HepG2 (cell line): Measurements from ENCODE around the gene CEBPA. TPM values are rescaled to one million over a fixed set of nuclear protein-coding genes. Genes with fewer than 3 reads are reported as not detected.

ENCODE experiments used
- CAMTA2 ChIP-seq: sonication (generic); formaldehyde crosslinking; IDR thresholded peaks from 2 replicates; pipeline ENCODE4 v1.4.0; 2020; ENCODE audit warnings: mild to moderate bottlenecking, missing genetic modification reagents, borderline replicate concordance
- FOSL1 ChIP-seq: sonication (generic); formaldehyde crosslinking; IDR thresholded peaks from 2 replicates; pipeline ENCODE4 v1.9.0; 2021; ENCODE audit warnings: missing genetic modification reagents, borderline replicate concordance
- HNRNPK ChIP-seq: fragments of 200-400 bp; formaldehyde crosslinking; IDR thresholded peaks from 2 replicates; pipeline ENCODE4 v1.6.1; 2018; ENCODE audit warnings: low read length, low read depth, moderate library complexity, mild to moderate bottlenecking; ENCODE audit not compliant: poor library complexity, severe bottlenecking
- HNRNPL ChIP-seq: fragments of 200-400 bp; formaldehyde crosslinking; IDR thresholded peaks from 2 replicates; pipeline ENCODE4 v1.6.1; 2017; ENCODE audit warnings: mild to moderate bottlenecking, low read depth, low read length
- HNRNPLL ChIP-seq: fragments of 200-400 bp; formaldehyde crosslinking; IDR thresholded peaks from 2 replicates; pipeline ENCODE4 v1.6.1; 2017; ENCODE audit warnings: mild to moderate bottlenecking, low read depth, low read length; ENCODE audit not compliant: poor library complexity, severe bottlenecking
- IKZF4 ChIP-seq: sonication (generic); formaldehyde crosslinking; IDR thresholded peaks from 2 replicates; pipeline ENCODE4 v1.5.1; 2020; ENCODE audit warnings: borderline replicate concordance, mild to moderate bottlenecking, low read depth, missing genetic modification reagents; ENCODE audit errors: not compliant biosample characterization
- KMT2B ChIP-seq: IDR thresholded peaks from 2 replicates; pipeline ENCODE4 v1.6.1; 2016; ENCODE audit warnings: missing genetic modification reagents, missing compliant biosample characterization
- MTA1 ChIP-seq: sonication (generic); formaldehyde crosslinking; IDR thresholded peaks from 2 replicates; pipeline ENCODE4 v1.4.0; 2020; ENCODE audit warnings: missing genetic modification reagents, mild to moderate bottlenecking, borderline replicate concordance
- NCOA5 ChIP-seq: sonication (generic); formaldehyde crosslinking; IDR thresholded peaks from 2 replicates; pipeline ENCODE4 v1.4.0; 2020; ENCODE audit warnings: missing genetic modification reagents
- NONO ChIP-seq, 2 experiments: fragments of 450-650 bp in 1 of 2; sonication (generic) in 1 of 2; formaldehyde crosslinking in 1 of 2; IDR thresholded peaks in 1 of 2; conservative IDR thresholded peaks in 1 of 2; 2 replicates each; pipeline versions ENCODE4 v1.6.1 to v1.8.0; 2017 to 2022; ENCODE audit warnings: mild to moderate bottlenecking in 1 of 2, missing genetic modification reagents in 1 of 2, moderate library complexity in 1 of 2
- PITX1 ChIP-seq: sonication (generic); formaldehyde crosslinking; IDR thresholded peaks from 2 replicates; pipeline ENCODE4 v1.5.1; 2020; ENCODE audit warnings: mild to moderate bottlenecking, missing genetic modification reagents
- SALL2 ChIP-seq: sonication (generic); formaldehyde crosslinking; IDR thresholded peaks from 2 replicates; pipeline ENCODE4 v1.8.1; 2023; ENCODE audit warnings: mild to moderate bottlenecking, missing genetic modification reagents, inconsistent platforms
- SPEN ChIP-seq: sonication (generic); formaldehyde crosslinking; IDR thresholded peaks from 2 replicates; pipeline ENCODE4 v1.5.1; 2020; ENCODE audit warnings: low read depth, mild to moderate bottlenecking, missing genetic modification reagents
- TAF1 ChIP-seq: sonication (generic); formaldehyde crosslinking; IDR thresholded peaks from 2 replicates; pipeline ENCODE4 v1.4.0; 2020; ENCODE audit warnings: missing genetic modification reagents
- ZFX ChIP-seq: sonication (generic); formaldehyde crosslinking; IDR thresholded peaks from 2 replicates; pipeline ENCODE4 v1.4.0; 2020; ENCODE audit warnings: mild to moderate bottlenecking, low read depth, missing genetic modification reagents, moderate library complexity
- ZNF17 ChIP-seq: sonication (generic); formaldehyde crosslinking; IDR thresholded peaks from 2 replicates; pipeline ENCODE4 v1.5.0; 2020; ENCODE audit warnings: mild to moderate bottlenecking, missing genetic modification reagents
- ZNF20 ChIP-seq: sonication (generic); formaldehyde crosslinking; IDR thresholded peaks from 2 replicates; pipeline ENCODE4 v1.4.0; 2020; ENCODE audit warnings: mild to moderate bottlenecking, moderate library complexity, missing genetic modification reagents
- ZNF674 ChIP-seq: sonication (generic); formaldehyde crosslinking; IDR thresholded peaks from 2 replicates; pipeline ENCODE4 v1.5.0; 2020; ENCODE audit warnings: low read depth, mild to moderate bottlenecking, missing genetic modification reagents
- ZNF83 ChIP-seq: sonication (generic); formaldehyde crosslinking; IDR thresholded peaks from 2 replicates; pipeline ENCODE4 v1.4.0; 2020; ENCODE audit warnings: missing genetic modification reagents, mild to moderate bottlenecking, borderline replicate concordance
- polyA plus RNA-seq, 8 experiments: library from polyadenylated mRNA; depleted of rRNA in 3 of 8; stranded (reverse) in 7 of 8; unstranded in 1 of 8; fragments of >200 nt; fragmentation: Illumina TruSeq in 4 of 8; extraction: Trizol in 4 of 8; gene quantifications; 2 replicates each; pipeline versions ENCODE4 v1.2.1 to v1.2.3, GENCODE V29; 2011 to 2016; ENCODE audit warnings: low read depth in 4 of 8, missing spikeins in 1 of 8, mixed read lengths in 1 of 8; ENCODE audit not compliant: insufficient read depth in 1 of 8
- total RNA-seq, 5 experiments: library from RNA; depleted of rRNA; stranded (reverse); fragments of >200 nt; fragmentation: Illumina TruSeq; extraction: Trizol; gene quantifications; 2 replicates each; pipeline ENCODE4 v1.2.3, GENCODE V29; 2016; ENCODE audit warnings: low read depth in 1 of 5
- TF ChIP-seq, protein P1 (sequence below): sonication (generic); formaldehyde crosslinking; IDR thresholded peaks from 2 replicates; pipeline ENCODE4 v1.4.0; 2020; ENCODE audit warnings: missing genetic modification reagents
- TF ChIP-seq, protein P2 (sequence below): sonication (generic); formaldehyde crosslinking; IDR thresholded peaks from 2 replicates; pipeline ENCODE4 v1.8.0; 2023; ENCODE audit warnings: mild to moderate bottlenecking, missing genetic modification reagents
- TF ChIP-seq, protein P3 (sequence below): sonication (generic); formaldehyde crosslinking; IDR thresholded peaks from 2 replicates; pipeline ENCODE4 v1.5.1; 2020; ENCODE audit warnings: missing genetic modification reagents, mild to moderate bottlenecking, borderline replicate concordance
- TF ChIP-seq, protein P4 (sequence below): fragments of 450-650 bp; IDR thresholded peaks from 2 replicates; pipeline ENCODE4 v1.6.1; 2017; ENCODE audit warnings: mild to moderate bottlenecking

CEBPA gene
- total and polyA plus RNA-seq, 2 of the 13 experiments (the other 11 are each of a cell fraction or from before 2014, with no cell fraction given), result 24.8 to 103 TPM

DNA sequence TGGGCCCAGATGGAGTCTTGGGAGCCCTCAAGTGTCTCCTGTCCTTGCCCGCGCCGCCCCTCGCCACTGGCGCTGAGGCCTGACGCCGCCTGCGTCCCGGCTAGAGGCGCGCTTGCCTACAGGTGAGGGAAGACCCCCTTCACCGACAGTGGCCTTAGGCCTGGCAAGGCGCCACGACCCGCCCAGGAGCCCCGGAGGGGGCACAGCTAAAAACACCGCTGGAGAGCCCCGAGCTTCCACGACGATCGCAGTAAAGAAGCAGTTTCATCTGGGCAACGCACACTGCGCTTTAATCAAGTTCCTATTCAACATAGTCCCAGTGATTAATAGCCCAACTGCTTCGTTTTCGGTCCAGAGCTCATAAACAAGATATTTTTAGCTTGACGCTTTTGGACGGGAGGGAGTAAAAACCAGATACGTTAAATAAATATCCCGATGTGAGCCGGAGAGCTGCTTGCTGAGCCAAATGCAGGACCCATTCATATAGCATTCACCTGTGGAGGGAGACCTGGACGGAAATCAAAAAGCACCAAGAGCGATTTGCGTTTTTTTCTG lies 1.5 kb upstream of the CEBPA start (continued):
- TF ChIP-seq HNRNPL (no peak), HNRNPK (no peak), ZNF674 (0 out of 2 replicates have a peak, but pooled peaks have one; percentile 8), ZNF17 (CRISPR knock-in tag) (no peak), IKZF4 (no peak), MTA1 (CRISPR knock-in tag) (no peak), SALL2 (no peak), FOSL1 (no peak), SPEN (no peak), TAF1 (CRISPR knock-in tag) (0 out of 2 replicates have a peak, but pooled peaks have one; percentile 24), NCOA5 (no peak), ZNF20 (CRISPR knock-in tag) (no peak), KMT2B (CRISPR knock-in tag) (no peak), CAMTA2 (CRISPR knock-in tag) (no peak), ZFX (CRISPR knock-in tag) (0 out of 2 replicates have a peak, but pooled peaks have one; percentile 36), PITX1 (CRISPR knock-in tag) (no peak), HNRNPLL (peak; percentile 19), NONO (IDR thresholded peaks at IDR 0.05) (no peak), NONO (CRISPR knock-in tag; conservative IDR thresholded peaks at IDR 0.05) (no peak), ZNF83 (no peak)
- TF ChIP-seq, protein P1, sequence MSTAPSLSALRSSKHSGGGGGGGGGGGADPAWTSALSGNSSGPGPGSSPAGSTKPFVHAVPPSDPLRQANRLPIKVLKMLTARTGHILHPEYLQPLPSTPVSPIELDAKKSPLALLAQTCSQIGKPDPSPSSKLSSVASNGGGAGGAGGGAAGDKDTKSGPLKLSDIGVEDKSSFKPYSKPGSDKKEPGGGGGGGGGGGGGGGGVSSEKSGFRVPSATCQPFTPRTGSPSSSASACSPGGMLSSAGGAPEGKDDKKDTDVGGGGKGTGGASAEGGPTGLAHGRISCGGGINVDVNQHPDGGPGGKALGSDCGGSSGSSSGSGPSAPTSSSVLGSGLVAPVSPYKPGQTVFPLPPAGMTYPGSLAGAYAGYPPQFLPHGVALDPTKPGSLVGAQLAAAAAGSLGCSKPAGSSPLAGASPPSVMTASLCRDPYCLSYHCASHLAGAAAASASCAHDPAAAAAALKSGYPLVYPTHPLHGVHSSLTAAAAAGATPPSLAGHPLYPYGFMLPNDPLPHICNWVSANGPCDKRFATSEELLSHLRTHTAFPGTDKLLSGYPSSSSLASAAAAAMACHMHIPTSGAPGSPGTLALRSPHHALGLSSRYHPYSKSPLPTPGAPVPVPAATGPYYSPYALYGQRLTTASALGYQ (CRISPR knock-in tag), result no peak
- TF ChIP-seq, protein P2, sequence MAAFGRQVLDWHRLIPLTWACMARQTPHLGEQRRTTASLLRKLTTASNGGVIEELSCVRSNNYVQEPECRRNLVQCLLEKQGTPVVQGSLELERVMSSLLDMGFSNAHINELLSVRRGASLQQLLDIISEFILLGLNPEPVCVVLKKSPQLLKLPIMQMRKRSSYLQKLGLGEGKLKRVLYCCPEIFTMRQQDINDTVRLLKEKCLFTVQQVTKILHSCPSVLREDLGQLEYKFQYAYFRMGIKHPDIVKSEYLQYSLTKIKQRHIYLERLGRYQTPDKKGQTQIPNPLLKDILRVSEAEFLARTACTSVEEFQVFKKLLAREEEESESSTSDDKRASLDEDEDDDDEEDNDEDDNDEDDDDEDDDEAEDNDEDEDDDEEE (CRISPR knock-in tag), result no peak
- TF ChIP-seq, protein P3, sequence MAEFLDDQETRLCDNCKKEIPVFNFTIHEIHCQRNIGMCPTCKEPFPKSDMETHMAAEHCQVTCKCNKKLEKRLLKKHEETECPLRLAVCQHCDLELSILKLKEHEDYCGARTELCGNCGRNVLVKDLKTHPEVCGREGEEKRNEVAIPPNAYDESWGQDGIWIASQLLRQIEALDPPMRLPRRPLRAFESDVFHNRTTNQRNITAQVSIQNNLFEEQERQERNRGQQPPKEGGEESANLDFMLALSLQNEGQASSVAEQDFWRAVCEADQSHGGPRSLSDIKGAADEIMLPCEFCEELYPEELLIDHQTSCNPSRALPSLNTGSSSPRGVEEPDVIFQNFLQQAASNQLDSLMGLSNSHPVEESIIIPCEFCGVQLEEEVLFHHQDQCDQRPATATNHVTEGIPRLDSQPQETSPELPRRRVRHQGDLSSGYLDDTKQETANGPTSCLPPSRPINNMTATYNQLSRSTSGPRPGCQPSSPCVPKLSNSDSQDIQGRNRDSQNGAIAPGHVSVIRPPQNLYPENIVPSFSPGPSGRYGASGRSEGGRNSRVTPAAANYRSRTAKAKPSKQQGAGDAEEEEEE (CRISPR knock-in tag), result no peak
- TF ChIP-seq, protein P4, sequence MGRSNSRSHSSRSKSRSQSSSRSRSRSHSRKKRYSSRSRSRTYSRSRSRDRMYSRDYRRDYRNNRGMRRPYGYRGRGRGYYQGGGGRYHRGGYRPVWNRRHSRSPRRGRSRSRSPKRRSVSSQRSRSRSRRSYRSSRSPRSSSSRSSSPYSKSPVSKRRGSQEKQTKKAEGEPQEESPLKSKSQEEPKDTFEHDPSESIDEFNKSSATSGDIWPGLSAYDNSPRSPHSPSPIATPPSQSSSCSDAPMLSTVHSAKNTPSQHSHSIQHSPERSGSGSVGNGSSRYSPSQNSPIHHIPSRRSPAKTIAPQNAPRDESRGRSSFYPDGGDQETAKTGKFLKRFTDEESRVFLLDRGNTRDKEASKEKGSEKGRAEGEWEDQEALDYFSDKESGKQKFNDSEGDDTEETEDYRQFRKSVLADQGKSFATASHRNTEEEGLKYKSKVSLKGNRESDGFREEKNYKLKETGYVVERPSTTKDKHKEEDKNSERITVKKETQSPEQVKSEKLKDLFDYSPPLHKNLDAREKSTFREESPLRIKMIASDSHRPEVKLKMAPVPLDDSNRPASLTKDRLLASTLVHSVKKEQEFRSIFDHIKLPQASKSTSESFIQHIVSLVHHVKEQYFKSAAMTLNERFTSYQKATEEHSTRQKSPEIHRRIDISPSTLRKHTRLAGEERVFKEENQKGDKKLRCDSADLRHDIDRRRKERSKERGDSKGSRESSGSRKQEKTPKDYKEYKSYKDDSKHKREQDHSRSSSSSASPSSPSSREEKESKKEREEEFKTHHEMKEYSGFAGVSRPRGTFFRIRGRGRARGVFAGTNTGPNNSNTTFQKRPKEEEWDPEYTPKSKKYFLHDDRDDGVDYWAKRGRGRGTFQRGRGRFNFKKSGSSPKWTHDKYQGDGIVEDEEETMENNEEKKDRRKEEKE, result no peak
